Right atrium auricular region (tissue), 2 donors: ENCODE data around the gene ELOVL4. TPM values are rescaled to one million over a fixed set of nuclear protein-coding genes. Genes with fewer than 3 reads are reported as not detected.

ENCODE experiments used
- DNase-seq: peaks from one replicate; pipeline ENCODE4 v3.0.0-alpha.2; 2019; ENCODE audit warnings: low spot score
- H3K27ac ChIP-seq, 2 donors: fragments of 200-600 bp; sonication (generic); 1 replicate in 1 of 2; 2 replicates in 1 of 2; pipeline ENCODE4 v1.5.1; 2016 to 2019
- H3K27me3 ChIP-seq, 2 donors: fragments of 200-600 bp; sonication (generic); one replicate each; pipeline versions ENCODE4 v1.5.1 to v1.6.0; 2017 to 2019
- H3K36me3 ChIP-seq: fragments of 200-600 bp; sonication (generic); one replicate; pipeline ENCODE4 v1.5.1; 2016
- H3K4me1 ChIP-seq, 2 donors: fragments of 200-600 bp; sonication (generic); one replicate each; pipeline versions ENCODE4 v1.5.1 to v1.6.0; 2017 to 2019
- H3K4me3 ChIP-seq, 2 donors: fragments of 200-600 bp; sonication (generic); 1 replicate in 1 of 2; 2 replicates in 1 of 2; pipeline ENCODE4 v1.5.1; 2017 to 2019; ENCODE audit warnings: mild to moderate bottlenecking in 1 of 2, moderate library complexity in 1 of 2
- H3K9me3 ChIP-seq, 2 donors: fragments of 200-600 bp; sonication (generic); one replicate each; pipeline ENCODE4 v1.5.1; 2019
- total RNA-seq, 2 donors: library from RNA; depleted of rRNA; stranded (reverse); fragments of >200 nt; gene quantifications; one replicate each; pipeline ENCODE4 v1.1.0, GENCODE V29; 2016
- TF ChIP-seq, protein P1 (sequence below), 2 donors: fragments of 200-600 bp; sonication (generic); IDR thresholded peaks; one replicate each; pipeline ENCODE4 v1.5.1; 2019; ENCODE audit warnings: antibody characterized with exemption in 2 of 2

Gene ELOVL4
- total RNA-seq, 2 donors from 2014 or later, result 0.44 to 1.4 TPM

DNA sequence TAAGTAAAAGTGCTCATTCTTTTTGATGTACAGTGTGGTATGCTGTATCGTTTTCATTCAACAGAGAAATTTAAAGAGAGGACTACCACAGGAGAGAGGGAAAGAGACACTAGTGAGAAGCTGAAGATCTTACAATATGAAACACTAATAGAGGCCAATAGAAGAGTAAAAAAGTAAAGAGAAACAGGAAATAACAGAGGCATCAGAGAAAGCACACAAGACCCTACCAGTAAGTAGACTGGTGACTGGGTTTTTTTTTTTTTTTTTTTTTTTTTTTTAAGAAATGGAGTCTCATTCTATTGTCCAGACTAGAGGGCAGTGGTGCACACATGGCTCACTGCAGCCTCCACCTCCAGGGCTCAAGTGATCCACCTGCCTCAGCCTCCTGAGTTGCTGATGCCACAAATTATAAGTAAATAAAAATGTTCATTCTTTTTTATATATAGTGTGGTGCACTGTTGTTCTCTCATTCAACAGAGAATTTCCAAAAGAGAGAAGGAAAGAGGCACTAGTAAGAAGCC, 18.8 kb downstream of the ELOVL4 start:
- H3K27ac ChIP-seq, result no peak overlapping the region
- H3K9me3 ChIP-seq, result no peaks in the 10 kb centered on the region
- no peaks in the 10 kb centered on the region for H3K4me1 ChIP-seq
- TF ChIP-seq, protein P1, sequence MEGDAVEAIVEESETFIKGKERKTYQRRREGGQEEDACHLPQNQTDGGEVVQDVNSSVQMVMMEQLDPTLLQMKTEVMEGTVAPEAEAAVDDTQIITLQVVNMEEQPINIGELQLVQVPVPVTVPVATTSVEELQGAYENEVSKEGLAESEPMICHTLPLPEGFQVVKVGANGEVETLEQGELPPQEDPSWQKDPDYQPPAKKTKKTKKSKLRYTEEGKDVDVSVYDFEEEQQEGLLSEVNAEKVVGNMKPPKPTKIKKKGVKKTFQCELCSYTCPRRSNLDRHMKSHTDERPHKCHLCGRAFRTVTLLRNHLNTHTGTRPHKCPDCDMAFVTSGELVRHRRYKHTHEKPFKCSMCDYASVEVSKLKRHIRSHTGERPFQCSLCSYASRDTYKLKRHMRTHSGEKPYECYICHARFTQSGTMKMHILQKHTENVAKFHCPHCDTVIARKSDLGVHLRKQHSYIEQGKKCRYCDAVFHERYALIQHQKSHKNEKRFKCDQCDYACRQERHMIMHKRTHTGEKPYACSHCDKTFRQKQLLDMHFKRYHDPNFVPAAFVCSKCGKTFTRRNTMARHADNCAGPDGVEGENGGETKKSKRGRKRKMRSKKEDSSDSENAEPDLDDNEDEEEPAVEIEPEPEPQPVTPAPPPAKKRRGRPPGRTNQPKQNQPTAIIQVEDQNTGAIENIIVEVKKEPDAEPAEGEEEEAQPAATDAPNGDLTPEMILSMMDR (IDR thresholded peaks at IDR 0.05), result no peak
- H3K36me3 ChIP-seq, result no peaks in the 10 kb centered on the region
- H3K4me3 ChIP-seq, result no peak overlapping the region
- no peaks in the 10 kb centered on the region for H3K27me3 ChIP-seq
- no peak for DNase-seq

DNA sequence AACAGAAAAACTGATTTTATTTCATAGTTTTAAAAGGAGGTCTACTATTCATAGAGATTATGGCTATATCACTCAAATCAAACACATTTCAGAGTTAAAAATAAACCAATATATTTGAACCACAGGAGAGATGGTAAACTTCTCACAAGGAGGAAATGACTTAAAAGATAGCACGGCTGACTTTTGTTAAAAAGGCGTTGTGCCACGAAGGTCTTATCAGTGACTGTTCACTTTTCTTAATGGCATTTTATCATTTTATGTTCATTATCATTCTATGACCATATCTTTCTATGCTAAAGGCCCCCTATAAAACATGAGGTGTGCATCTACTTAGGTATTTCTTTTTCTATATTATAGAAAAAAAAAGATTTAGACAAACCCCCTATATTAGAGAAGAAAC, 19.6 kb downstream of the ELOVL4 start:
- no peaks in the 10 kb centered on the region for H3K36me3 ChIP-seq
- H3K4me3 ChIP-seq, result no peak overlapping the region
- DNase-seq, result no peak
- no peaks in the 10 kb centered on the region for H3K27me3 ChIP-seq
- H3K9me3 ChIP-seq, result no peaks in the 10 kb centered on the region
- H3K27ac ChIP-seq, result no peak overlapping the region
- TF ChIP-seq, protein P1 (IDR thresholded peaks at IDR 0.05), result no peak
- H3K4me1 ChIP-seq, result no peaks in the 10 kb centered on the region

DNA sequence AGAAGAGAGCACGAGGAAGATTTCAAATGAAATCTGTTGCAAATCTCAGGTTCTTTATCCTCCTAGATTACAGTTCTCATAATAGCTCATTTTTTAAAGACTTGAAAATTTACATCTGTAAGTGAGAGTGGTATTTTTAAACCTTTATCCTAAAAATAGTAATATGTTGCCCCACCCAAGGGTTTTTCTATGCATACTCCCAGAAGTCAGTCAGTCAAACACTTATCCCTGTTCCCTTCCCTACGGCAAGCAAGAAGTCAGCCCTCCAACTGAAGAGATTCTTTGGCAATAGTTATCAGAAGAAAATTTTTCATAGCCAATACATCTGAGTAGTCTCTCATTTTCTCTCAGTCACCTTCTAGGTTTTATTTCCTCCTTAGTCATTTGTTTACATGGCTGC, 24.1 kb downstream of the ELOVL4 start:
- Histone ChIP-seq H3K36me3 (no peaks in the 10 kb centered on the region), H3K9me3 (no peaks in the 10 kb centered on the region), H3K27me3 (no peaks in the 10 kb centered on the region), H3K4me3 (no peak overlapping the region), H3K4me1 (no peaks in the 10 kb centered on the region), H3K27ac (no peak overlapping the region)
- no peak for DNase-seq
- TF ChIP-seq, protein P1 (IDR thresholded peaks at IDR 0.05), result no peak

DNA sequence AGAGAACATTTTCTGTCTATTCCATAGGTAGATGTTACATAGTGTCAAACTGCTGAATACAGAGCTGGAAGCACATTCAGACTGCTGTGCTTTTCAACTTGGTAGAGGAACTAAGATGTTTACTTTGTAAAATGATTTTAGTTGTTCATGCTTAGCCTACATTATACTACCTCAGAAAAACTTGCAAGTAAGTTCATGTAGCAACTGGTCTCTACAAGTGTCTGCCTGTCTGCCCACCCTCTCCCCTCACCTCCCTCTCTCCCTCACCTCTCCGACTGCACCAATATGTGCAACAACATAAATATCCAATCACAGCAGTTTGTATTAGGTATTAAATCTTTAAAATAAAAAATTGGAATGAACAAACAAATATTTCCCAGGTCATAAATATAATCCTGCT, 25.3 kb downstream of the ELOVL4 start:
- Histone ChIP-seq H3K27ac (no peak overlapping the region), H3K4me3 (no peak overlapping the region), H3K36me3 (no peaks in the 10 kb centered on the region), H3K9me3 (no peaks in the 10 kb centered on the region), H3K27me3 (no peaks in the 10 kb centered on the region), H3K4me1 (no peaks in the 10 kb centered on the region)
- TF ChIP-seq, protein P1 (IDR thresholded peaks at IDR 0.05), result no peak
- no peak for DNase-seq

DNA sequence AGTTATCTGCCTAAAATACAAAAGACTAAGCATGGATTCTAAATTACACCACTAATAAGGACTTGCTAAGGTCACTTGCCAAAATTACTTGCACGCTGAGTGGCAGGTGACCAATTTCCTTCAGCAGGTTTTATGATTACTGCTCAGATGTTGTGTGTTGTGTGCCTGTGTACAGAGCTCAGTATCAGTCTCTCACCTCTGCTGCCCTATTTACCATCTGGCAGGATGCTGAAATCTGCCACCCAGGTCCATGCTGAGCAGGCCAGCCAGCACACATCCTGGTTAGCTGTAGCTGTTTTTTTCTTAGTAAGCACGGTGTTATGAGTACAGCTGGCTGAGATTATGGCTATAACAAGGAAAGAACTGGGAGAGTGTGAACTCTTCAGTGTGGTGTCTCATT, 34.0 kb downstream of the ELOVL4 start:
- DNase-seq, result no peak
- Histone ChIP-seq H3K9me3 (no peaks in the 10 kb centered on the region), H3K4me1 (no peaks in the 10 kb centered on the region), H3K36me3 (no peaks in the 10 kb centered on the region), H3K27me3 (no peaks in the 10 kb centered on the region), H3K4me3 (no peak overlapping the region), H3K27ac (no peak overlapping the region)
- TF ChIP-seq, protein P1 (IDR thresholded peaks at IDR 0.05), result no peak

DNA sequence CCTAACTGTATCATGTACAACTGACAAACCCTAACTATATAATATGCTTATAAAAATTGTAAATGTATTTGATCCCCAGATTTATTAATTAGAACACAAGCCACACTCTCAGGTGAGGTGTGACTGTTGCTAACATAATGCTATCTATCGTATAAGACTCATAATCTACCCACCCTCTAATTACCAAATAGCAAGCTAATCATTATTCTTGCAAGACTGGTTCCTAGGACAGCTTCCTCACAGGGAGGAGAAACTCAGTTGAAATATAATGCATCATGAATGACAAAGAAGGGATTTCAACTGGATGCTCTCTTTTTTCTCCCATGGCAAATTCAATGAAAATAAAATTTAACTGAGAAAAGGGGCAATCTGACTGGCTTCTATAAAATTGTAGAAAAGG, 35.4 kb downstream of the ELOVL4 start:
- H3K4me3 ChIP-seq, result no peak overlapping the region

More for the DNA sequence above, 35.4 kb downstream of the ELOVL4 start:
- no peaks in the 10 kb centered on the region for H3K36me3 ChIP-seq
- no peak overlapping the region for H3K27ac ChIP-seq
- no peaks in the 10 kb centered on the region for H3K4me1 ChIP-seq
- H3K27me3 ChIP-seq, result no peaks in the 10 kb centered on the region
- TF ChIP-seq, protein P1 (IDR thresholded peaks at IDR 0.05), result no peak
- DNase-seq, result no peak
- H3K9me3 ChIP-seq, result no peaks in the 10 kb centered on the region
